ENCODE measurements around the gene PRELID2. TPM values are rescaled to one million over a fixed set of nuclear protein-coding genes. Genes with fewer than 3 reads are reported as not detected.
A peak's percentile ranks its signal among the peaks of the same experiment; 100 is the strongest.

PRELID2 gene
- total RNA-seq (2013), result 3.3 TPM
- polyA plus RNA-seq (1 to 10 TPM in 2 of 3 donors, under 1 TPM in 1; 0.77 to 2.0 (median 1.5) TPM), polyA minus RNA-seq (1.5 and 2.0 TPM in 2 replicates), total RNA-seq (0.81 to 6.1 (median 2.1) reads per million in 11 experiments)

- H3K36me3 ChIP-seq (replicated peaks in 1 of 2; ENCODE audit: control insufficient read depth in 1 of 2, insufficient read depth in 2 of 2, low read length in 2 of 2), result no peaks in the 10 kb centered on the region
- no peaks in the 10 kb centered on the region for H4K20me1 ChIP-seq (ENCODE audit: insufficient read depth, low read length)
- H3K4me3 ChIP-seq (replicated peaks in 1 of 3; ENCODE audit: low read depth in 2 of 3, low read length in 3 of 3), result peak within 1 kb of the TSS; percentile 45 to 89 (median 45)
- H3K9me3 ChIP-seq (replicated peaks in 1 of 2; ENCODE audit: control insufficient read depth in 1 of 2, insufficient read depth in 1 of 2, low read length in 2 of 2), result no peaks in the 10 kb centered on the region
- H3K9ac ChIP-seq (ENCODE audit: insufficient read depth, low read length, poor library complexity, severe bottlenecking), result peak within 1 kb of the TSS; percentile 62
- peak within 1 kb of the TSS; percentile 79 for H3K4me2 ChIP-seq (replicated peaks; ENCODE audit: extremely low read depth, low read length, poor library complexity, severe bottlenecking)
- H2AFZ ChIP-seq (ENCODE audit: insufficient read depth, low read depth, low read length, poor library complexity, severe bottlenecking), result peak within 1 kb of the TSS; percentile 73
- no peak within 1 kb of the TSS for H3K27ac Mint-ChIP-seq
- peak; percentile 66 to 76 (median 69) for DNase-seq
- no peaks in the 10 kb centered on the region for H3K36me3 Mint-ChIP-seq
- no peaks in the 10 kb centered on the region for H3K79me2 ChIP-seq (ENCODE audit: insufficient read depth, low read length)
- peak within 1 kb of the TSS in 1 of 2 donors; percentile 7 for H3K27ac ChIP-seq (ENCODE audit: low read depth in 1 of 2, low read length in 2 of 2)
- H3K27me3 ChIP-seq (ENCODE audit: control insufficient read depth in 2 of 2, insufficient read depth in 2 of 2, low read length in 2 of 2), result no peaks in the 10 kb centered on the region
- TF ChIP-seq CTCF (IDR thresholded peaks at IDR 0.05), result no peak
- peaks cover 12 to 17% of the 10 kb centered on the region in 2 donors for H3K4me1 ChIP-seq (ENCODE audit: control insufficient read depth in 1 of 2, insufficient read depth in 2 of 2, low read length in 2 of 2)
- WGBS (ENCODE audit: insufficient coverage), result 2% methylated on average over 66 of the region's 71 CpGs
- no peaks in the 10 kb centered on the region for H3K9me3 Mint-ChIP-seq
- peaks cover 0 to 6% (median 1%) of the 10 kb centered on the region in 3 donors for H3K27me3 Mint-ChIP-seq (ENCODE audit: low read depth in 3 of 3)
- H3K4me3 Mint-ChIP-seq, result peak within 1 kb of the TSS; percentile 78 to 91
- intact Hi-C loops (cut with micrococcal nuclease), result loop anchor here in 1 of 2 donors (10.0 kb wide), 1 partner anchor 150 kb away; no protein-coding TSS in a partner anchor
- peaks cover 23% of the 10 kb centered on the region for H3K4me1 Mint-ChIP-seq
These were observed at the start of gene PRELID2 for GRCh38 chr5:145834917-145835847. Gene PRELID2 (minus strand): TSS chr5:145835342. CDS start chr5:145835251, 91 bp downstream.

GRCh38 chr5:145874765-145875164, 39.6 kb upstream of the PRELID2 start:
- Mint-ChIP-seq H3K27ac (no peak overlapping the region), H3K4me3 (no peak overlapping the region), H3K4me1 (no peaks in the 10 kb centered on the region), H3K9me3 (peaks cover 0 to 6% (median 2%) of the 10 kb centered on the region in 7 donors), H3K27me3 (ENCODE audit: low read depth in 3 of 3) (peaks cover 0 to 4% (median 1%) of the 10 kb centered on the region in 3 donors), H3K36me3 (no peaks in the 10 kb centered on the region)
- intact Hi-C loops (cut with micrococcal nuclease), result no loop called here
- H3K4me3 ChIP-seq (replicated peaks in 1 of 3; ENCODE audit: low read depth in 2 of 3, low read length in 3 of 3), result no peak overlapping the region
- no peaks in the 10 kb centered on the region for H3K79me2 ChIP-seq (ENCODE audit: insufficient read depth, low read length)
- no peaks in the 10 kb centered on the region for H4K20me1 ChIP-seq (ENCODE audit: insufficient read depth, low read length)
- whole genome bisulfite sequencing (ENCODE audit: insufficient coverage), result 100% methylated on average over 2 of the region's 2 CpGs
- TF ChIP-seq CTCF (IDR thresholded peaks at IDR 0.05), result no peak
- no peak overlapping the region for H3K27ac ChIP-seq (ENCODE audit: low read depth in 1 of 2, low read length in 2 of 2)
- no peaks in the 10 kb centered on the region for H3K9me3 ChIP-seq (replicated peaks in 1 of 2; ENCODE audit: control insufficient read depth in 1 of 2, insufficient read depth in 1 of 2, low read length in 2 of 2)
- H3K4me1 ChIP-seq (ENCODE audit: control insufficient read depth in 1 of 2, insufficient read depth in 2 of 2, low read length in 2 of 2), result no peaks in the 10 kb centered on the region
- H3K9ac ChIP-seq (ENCODE audit: insufficient read depth, low read length, poor library complexity, severe bottlenecking), result no peak overlapping the region
- no peak overlapping the region for H3K4me2 ChIP-seq (replicated peaks; ENCODE audit: extremely low read depth, low read length, poor library complexity, severe bottlenecking)
- no peak overlapping the region for H2AFZ ChIP-seq (ENCODE audit: insufficient read depth, low read depth, low read length, poor library complexity, severe bottlenecking)
- H3K27me3 ChIP-seq (ENCODE audit: control insufficient read depth in 2 of 2, insufficient read depth in 2 of 2, low read length in 2 of 2), result no peaks in the 10 kb centered on the region
- H3K36me3 ChIP-seq (replicated peaks in 1 of 2; ENCODE audit: control insufficient read depth in 1 of 2, insufficient read depth in 2 of 2, low read length in 2 of 2), result no peaks in the 10 kb centered on the region
- DNase-seq, result no peak
